Right lobe of liver (tissue), 4 donors: ENCODE data around the gene DACH1.

Experiments
- POLR2A ChIP-seq: fragments of 450-650 bp; IDR thresholded peaks from one replicate; pipeline ENCODE4 v1.6.1; 2017; ENCODE audit warnings: antibody characterized with exemption, mild to moderate bottlenecking
- TF ChIP-seq, protein P1 (sequence below), 4 donors: fragments of 200-600 bp in 3 of 4; fragments of 450-650 bp in 1 of 4; IDR thresholded peaks; one replicate each; pipeline versions ENCODE4 v1.5.1 to v1.8.0; 2016 to 2022; ENCODE audit warnings: antibody characterized with exemption in 4 of 4, mild to moderate bottlenecking in 2 of 4
- donor health status: DM: no; HTN: no; CAD: no.
- donor health status: DM: no; HTN: no; CAD: no.
- donor health status: DM: no; HTN: yes; CAD: no.

DNA sequence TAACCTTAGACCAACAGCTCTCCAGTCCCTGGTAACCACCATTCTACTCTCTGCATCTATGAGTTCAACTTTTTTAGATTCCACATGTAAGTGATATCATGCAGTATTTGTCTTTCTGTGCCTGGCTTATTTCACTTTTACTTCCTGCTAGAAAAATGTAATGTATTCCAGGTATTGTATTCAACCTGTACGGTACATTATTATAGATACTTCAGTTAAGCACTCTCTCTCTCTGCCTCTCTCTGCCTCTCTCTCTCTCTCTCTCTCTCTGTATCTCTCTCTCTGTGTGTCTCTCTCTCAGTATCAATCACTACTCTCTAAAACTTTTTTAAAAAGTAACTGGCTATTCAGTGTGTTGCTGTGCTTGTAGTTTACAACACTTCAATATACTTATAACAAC is 8.4 kb downstream of the DACH1 start:
- TF ChIP-seq, protein P1, sequence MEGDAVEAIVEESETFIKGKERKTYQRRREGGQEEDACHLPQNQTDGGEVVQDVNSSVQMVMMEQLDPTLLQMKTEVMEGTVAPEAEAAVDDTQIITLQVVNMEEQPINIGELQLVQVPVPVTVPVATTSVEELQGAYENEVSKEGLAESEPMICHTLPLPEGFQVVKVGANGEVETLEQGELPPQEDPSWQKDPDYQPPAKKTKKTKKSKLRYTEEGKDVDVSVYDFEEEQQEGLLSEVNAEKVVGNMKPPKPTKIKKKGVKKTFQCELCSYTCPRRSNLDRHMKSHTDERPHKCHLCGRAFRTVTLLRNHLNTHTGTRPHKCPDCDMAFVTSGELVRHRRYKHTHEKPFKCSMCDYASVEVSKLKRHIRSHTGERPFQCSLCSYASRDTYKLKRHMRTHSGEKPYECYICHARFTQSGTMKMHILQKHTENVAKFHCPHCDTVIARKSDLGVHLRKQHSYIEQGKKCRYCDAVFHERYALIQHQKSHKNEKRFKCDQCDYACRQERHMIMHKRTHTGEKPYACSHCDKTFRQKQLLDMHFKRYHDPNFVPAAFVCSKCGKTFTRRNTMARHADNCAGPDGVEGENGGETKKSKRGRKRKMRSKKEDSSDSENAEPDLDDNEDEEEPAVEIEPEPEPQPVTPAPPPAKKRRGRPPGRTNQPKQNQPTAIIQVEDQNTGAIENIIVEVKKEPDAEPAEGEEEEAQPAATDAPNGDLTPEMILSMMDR (IDR thresholded peaks at IDR 0.05): no peak
- no peak for TF ChIP-seq POLR2A
